GM12892 (cell line): ENCODE measurements around the gene TMC5.

ENCODE experiments used
- POLR2A ChIP-seq: IDR thresholded peaks from 2 replicates; pipeline ENCODE4 v1.6.1; 2011; ENCODE audit warnings: low read depth, low read length, control low read depth
- TAF1 ChIP-seq: IDR thresholded peaks from 2 replicates; pipeline ENCODE4 v1.6.1; 2011; ENCODE audit warnings: low read depth, mild to moderate bottlenecking, control low read depth, low read length, borderline replicate concordance

DNA sequence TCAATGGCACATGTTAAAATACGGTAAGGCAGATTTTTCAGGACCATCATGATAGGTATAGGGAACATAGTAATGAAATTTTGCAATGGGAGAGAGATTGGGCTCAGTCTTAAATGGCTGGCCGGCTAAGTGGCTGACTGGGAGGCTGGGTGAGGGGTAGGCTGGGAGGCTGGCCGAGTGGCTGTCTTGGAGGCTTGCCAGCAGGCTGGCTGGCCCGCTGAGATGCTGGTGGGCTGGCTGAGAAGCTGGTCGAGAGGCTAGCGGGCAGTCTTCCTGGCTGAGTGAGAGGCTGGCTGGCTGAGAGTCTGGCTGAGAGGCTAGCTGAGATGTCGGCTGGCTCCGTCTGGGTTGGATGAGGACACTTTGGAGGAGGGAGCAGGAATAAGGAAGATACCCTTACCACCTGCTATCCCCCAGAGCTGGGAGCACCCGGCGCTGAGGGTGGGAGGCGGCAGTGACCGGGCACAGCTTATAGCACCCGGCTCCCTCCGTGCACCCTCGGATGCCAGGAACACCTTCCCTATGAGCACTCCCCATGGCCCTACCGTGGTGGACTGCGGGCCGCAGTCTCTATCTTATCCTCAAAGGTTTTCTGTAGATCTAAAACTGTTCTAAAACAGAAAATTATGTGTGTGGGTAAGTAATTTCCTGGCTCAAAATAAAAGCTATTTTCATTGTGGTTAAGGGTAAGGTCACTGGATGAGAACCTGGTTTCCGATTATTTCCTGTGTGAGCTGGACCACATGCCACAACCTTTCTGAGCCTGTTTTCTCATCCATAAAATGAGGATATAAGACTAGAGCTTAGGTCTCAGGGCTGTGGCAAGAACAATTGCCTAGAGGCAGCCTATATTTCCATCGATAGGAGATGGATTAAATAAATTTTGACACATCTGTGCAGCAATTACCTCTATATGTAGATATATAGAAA is 34.5 kb upstream of the TMC5 start:
- TF ChIP-seq TAF1, result no peak
- TF ChIP-seq POLR2A, result no peak
